Muscle layer of duodenum (tissue), 2 donors: ENCODE results near the gene UNC45B.
"Not testable (repeated sequence)": the region's sequence is repeated elsewhere in the genome, so short reads cannot be mapped to it uniquely, and the experiment has no call there.

Source experiments
- H3K27ac ChIP-seq: one replicate; pipeline ENCODE4 v1.7.0; 2013; ENCODE audit warnings: mild to moderate bottlenecking, low read length
- H3K27me3 ChIP-seq: one replicate; pipeline ENCODE4 v1.7.0; 2013; ENCODE audit warnings: low read depth, mild to moderate bottlenecking, control low read depth, low read length
- H3K36me3 ChIP-seq, 2 donors: one replicate each; pipeline ENCODE4 v1.7.0; 2013; ENCODE audit warnings: low read length in 2 of 2, control low read depth in 1 of 2, mild to moderate bottlenecking in 1 of 2; ENCODE audit not compliant: insufficient read depth in 2 of 2, control insufficient read depth in 1 of 2
- H3K4me1 ChIP-seq, 2 donors: one replicate each; pipeline ENCODE4 v1.7.0; 2013; ENCODE audit warnings: low read length in 2 of 2, mild to moderate bottlenecking in 2 of 2, control low read depth in 1 of 2, moderate library complexity in 1 of 2; ENCODE audit not compliant: insufficient read depth in 2 of 2, control insufficient read depth in 1 of 2
- H3K4me3 ChIP-seq, 2 donors: one replicate each; pipeline ENCODE4 v1.7.0; 2013; ENCODE audit warnings: low read length in 2 of 2, low read depth in 1 of 2, mild to moderate bottlenecking in 1 of 2
- H3K9me3 ChIP-seq, 2 donors: one replicate each; pipeline ENCODE4 v1.7.0; 2013; ENCODE audit warnings: low read length in 2 of 2, control low read depth in 1 of 2, mild to moderate bottlenecking in 1 of 2; ENCODE audit not compliant: control insufficient read depth in 1 of 2
- donor health status: healthy.

Gene UNC45B

DNA sequence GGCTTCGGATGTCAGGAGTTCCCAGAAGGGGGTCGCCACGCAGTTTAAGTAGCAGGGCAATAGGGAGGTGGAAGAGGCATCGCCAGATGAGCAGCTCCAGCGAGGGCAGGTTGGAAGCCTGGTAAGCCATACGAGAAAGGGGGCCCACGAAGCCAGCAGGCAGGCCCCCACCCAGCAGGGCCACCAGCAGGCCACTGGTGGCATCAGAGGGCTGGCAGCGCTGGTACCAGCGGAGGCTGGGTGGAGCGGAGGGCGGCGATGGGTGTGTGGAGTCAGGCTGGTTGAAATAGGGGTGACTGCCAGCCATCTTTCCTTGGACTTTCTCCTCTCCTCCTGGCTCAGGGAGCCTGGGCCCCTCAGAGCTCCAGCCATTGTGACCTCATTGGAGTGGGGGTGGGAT is 46.4 kb downstream of the UNC45B start, which contains the start of gene SLC35G3:
TSS of gene SLC35G3 (minus strand) at position 393 of the 400 bp plus-strand sequence. CDS start at position 307, 86 bp downstream.
- H3K4me1 ChIP-seq, H3K9me3 ChIP-seq, H3K36me3 ChIP-seq, H3K27ac ChIP-seq, H3K27me3 ChIP-seq, H3K4me3 ChIP-seq: not testable (repeated sequence)

DNA sequence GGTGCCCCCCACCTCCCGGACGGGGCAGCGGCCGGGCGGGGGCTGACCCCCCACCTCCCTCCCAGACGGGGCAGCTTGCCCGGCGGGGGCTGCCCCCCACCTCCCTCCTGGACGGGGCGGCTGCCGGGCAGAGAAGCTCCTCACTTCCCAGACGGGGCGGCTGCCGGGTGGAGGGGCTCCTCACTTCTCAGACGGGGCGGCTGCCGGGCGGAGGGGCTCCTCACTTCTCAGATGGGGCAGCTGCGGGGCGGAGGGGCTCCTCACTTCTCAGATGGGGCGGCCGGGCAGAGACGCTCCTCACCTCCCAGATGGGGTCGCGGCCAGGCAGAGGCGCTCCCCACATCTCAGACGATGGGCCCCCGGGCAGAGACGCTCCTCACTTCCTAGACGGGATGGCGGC is 47.4 kb downstream of the UNC45B start:
- not testable (repeated sequence) for H3K36me3 ChIP-seq, H3K9me3 ChIP-seq, H3K4me1 ChIP-seq, H3K27me3 ChIP-seq, H3K4me3 ChIP-seq, H3K27ac ChIP-seq

GRCh38 chr17:35202582-35202981 is 55.0 kb downstream of the UNC45B start:
- not testable (repeated sequence) for H3K36me3 ChIP-seq, H3K9me3 ChIP-seq, H3K27ac ChIP-seq, H3K4me1 ChIP-seq, H3K4me3 ChIP-seq, H3K27me3 ChIP-seq

GRCh38 chr17:35210741-35211140 is 63.1 kb downstream of the UNC45B start:
- no peaks in the 10 kb centered on the region for H3K9me3 ChIP-seq
- no peaks in the 10 kb centered on the region for H3K27me3 ChIP-seq
- H3K4me3 ChIP-seq: no peak overlapping the region
- H3K36me3 ChIP-seq: no peaks in the 10 kb centered on the region
- no peaks in the 10 kb centered on the region for H3K4me1 ChIP-seq
- H3K27ac ChIP-seq: no peak overlapping the region

DNA sequence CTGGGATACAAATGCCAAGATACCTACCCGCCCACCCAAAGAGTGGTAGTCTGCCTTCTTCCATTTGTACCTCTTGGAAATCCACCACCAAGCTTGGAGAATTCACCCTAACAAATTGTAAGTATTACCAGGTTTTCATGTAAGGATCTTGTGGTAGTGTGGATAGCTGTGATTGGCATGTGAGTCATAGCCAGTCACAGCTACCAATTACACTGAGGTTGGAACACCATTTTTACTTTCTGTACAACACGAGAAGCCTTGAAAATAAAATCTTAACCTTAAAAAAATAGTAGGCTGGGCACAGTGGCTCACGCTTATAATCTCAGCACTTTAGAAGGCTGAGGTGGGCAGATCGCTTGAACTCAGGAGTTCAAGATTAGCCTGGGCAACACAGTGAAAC is 65.1 kb downstream of the UNC45B start:
- Histone ChIP-seq H3K27me3 (no peaks in the 10 kb centered on the region), H3K27ac (no peak overlapping the region), H3K9me3 (no peaks in the 10 kb centered on the region), H3K4me1 (no peaks in the 10 kb centered on the region), H3K36me3 (no peaks in the 10 kb centered on the region), H3K4me3 (no peak overlapping the region)

GRCh38 chr17:35213412-35213940 is 65.9 kb downstream of the UNC45B start:
- Histone ChIP-seq H3K4me1 (no peaks in the 10 kb centered on the region), H3K27ac (no peak overlapping the region), H3K27me3 (no peaks in the 10 kb centered on the region), H3K36me3 (no peaks in the 10 kb centered on the region), H3K9me3 (no peaks in the 10 kb centered on the region), H3K4me3 (no peak overlapping the region)

- Histone ChIP-seq H3K4me3 (no peak overlapping the region), H3K27me3 (no peaks in the 10 kb centered on the region), H3K4me1 (peaks cover 0 to 3% of the 10 kb centered on the region in 2 donors), H3K36me3 (no peaks in the 10 kb centered on the region), H3K9me3 (no peaks in the 10 kb centered on the region), H3K27ac (no peak overlapping the region)
Observed at GRCh38 chr17:35214192-35214591, 66.6 kb downstream of the UNC45B start.

DNA sequence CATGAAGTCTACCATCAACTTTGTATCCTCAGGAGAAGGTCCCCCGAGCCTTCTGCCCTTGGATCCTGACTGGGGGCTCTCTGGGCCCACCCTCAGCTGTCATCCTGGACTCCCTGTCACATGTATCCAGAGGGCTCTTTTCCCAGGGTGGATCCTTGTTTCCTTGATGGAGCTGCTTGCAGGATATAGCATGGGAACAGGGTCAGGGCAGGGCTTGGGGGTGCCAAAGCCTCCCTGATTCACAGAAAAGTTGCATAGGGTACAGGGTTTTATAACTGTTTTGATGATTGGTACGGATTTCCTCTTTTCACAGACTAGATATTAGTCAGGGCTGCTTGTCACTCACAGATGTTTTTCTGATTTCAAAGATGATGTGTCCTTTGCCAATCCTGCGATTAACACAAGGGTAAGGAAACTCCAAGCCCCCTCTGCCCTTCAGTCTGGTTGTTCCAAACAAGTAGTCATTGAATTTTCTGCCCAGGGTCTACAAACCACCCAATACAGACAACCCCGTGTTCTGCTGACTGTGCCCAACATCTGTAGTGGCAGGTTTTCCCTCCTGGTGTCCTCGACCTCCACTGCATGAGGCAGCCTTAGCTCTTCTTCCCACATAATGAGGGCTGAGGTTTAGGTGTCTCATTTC is 67.1 kb downstream of the UNC45B start:
- Histone ChIP-seq H3K27me3 (no peaks in the 10 kb centered on the region), H3K9me3 (no peaks in the 10 kb centered on the region), H3K4me1 (peaks cover 0 to 4% of the 10 kb centered on the region in 2 donors), H3K27ac (no peak overlapping the region), H3K4me3 (no peak overlapping the region), H3K36me3 (no peaks in the 10 kb centered on the region)

DNA sequence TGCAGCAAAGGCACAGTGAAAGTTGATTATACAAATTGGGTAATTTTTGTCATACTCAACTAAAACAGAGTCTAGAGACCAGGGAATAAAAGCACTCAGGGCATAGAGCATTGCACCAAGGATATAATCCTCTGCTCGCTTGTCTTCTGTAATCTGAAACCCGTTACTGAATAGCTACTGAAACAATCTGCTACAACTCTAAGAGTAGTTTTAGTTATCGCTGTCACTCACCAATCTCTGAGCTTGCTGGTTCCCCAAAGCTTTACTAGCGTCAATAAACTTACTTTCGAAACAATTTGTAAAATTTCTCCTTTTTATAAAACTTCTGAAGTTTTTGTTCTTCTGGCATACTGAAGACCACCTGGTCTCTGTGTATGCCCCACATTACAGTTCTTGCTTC is 69.5 kb downstream of the UNC45B start:
- H3K36me3 ChIP-seq: no peaks in the 10 kb centered on the region
- H3K4me1 ChIP-seq: peaks cover 0 to 4% of the 10 kb centered on the region in 2 donors
- H3K27me3 ChIP-seq: no peaks in the 10 kb centered on the region
- no peaks in the 10 kb centered on the region for H3K9me3 ChIP-seq
- H3K4me3 ChIP-seq: no peak overlapping the region
- no peak overlapping the region for H3K27ac ChIP-seq

GRCh38 chr17:35218915-35219314 is 71.3 kb downstream of the UNC45B start:
- no peak overlapping the region for H3K4me3 ChIP-seq
- peaks cover 0 to 4% of the 10 kb centered on the region in 2 donors for H3K4me1 ChIP-seq
- peaks cover 0 to 4% of the 10 kb centered on the region in 2 donors for H3K9me3 ChIP-seq
- no peaks in the 10 kb centered on the region for H3K27me3 ChIP-seq
- no peak overlapping the region for H3K27ac ChIP-seq
- H3K36me3 ChIP-seq: no peaks in the 10 kb centered on the region

GRCh38 chr17:35222452-35222851 is 74.8 kb downstream of the UNC45B start:
- Histone ChIP-seq H3K27me3 (no peaks in the 10 kb centered on the region), H3K4me1 (peaks cover 0 to 4% of the 10 kb centered on the region in 2 donors), H3K9me3 (peaks cover 0 to 4% of the 10 kb centered on the region in 2 donors), H3K4me3 (no peak overlapping the region), H3K36me3 (no peaks in the 10 kb centered on the region), H3K27ac (no peak overlapping the region)

DNA sequence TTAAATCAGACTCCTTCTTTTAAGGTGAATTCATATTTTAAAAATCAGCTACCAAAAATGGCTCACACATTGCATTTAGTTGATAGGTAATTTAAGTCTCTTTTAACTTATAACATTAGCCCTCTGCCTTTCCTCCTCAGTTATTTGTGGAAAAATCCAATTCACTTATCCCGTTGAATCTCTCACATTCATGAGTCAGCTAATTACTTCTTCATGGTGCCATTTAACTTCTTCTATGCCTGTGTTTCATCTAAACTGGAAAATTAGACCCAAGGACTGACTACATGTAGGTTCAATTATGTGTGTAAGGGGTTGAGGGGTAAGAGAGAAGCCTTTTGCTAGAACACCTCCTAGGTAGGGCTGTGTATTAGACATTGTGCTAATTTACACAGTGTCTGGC is 76.8 kb downstream of the UNC45B start:
- Histone ChIP-seq H3K36me3 (no peaks in the 10 kb centered on the region), H3K9me3 (peaks cover 0 to 4% of the 10 kb centered on the region in 2 donors)

More for the DNA sequence above, 76.8 kb downstream of the UNC45B start:
- Histone ChIP-seq H3K27ac (no peak overlapping the region), H3K4me1 (no peaks in the 10 kb centered on the region), H3K27me3 (no peaks in the 10 kb centered on the region), H3K4me3 (no peak overlapping the region)
